HG03439 (cell line): ENCODE measurements around the gene TESK2.
"Not testable (repeated sequence)": the region's sequence is repeated elsewhere in the genome, so short reads cannot be mapped to it uniquely, and the experiment has no call there.

Experiments
- ATAC-seq: cut with Tn5 transposase; IDR thresholded peaks from one replicate; pipeline ENCODE4 v1.9.1; 2021; ENCODE audit warnings: mild to moderate bottlenecking, moderate library complexity; ENCODE audit not compliant: unreplicated experiment

The TESK2 gene

GRCh38 chr1:45379524-45379923, 111.4 kb downstream of the TESK2 start:
- ATAC-seq = no peak

DNA sequence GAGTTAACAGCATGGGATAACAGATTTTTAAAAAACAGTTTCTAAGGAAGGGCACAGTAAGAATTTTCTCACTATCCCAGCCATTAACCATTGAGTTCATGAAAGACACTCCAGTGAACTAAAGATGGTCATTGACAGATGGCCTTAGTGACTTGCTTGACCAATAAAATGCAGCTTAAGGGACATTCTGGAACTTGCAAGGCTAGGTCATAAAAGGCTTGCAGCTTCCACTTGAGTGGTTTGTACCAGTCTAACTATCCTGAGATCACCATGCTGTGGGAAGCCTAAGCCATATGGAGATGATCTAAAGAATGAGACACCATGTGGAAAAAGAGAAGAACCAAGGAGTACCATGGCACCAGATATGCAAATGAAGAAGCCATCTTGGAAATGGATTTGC, 112.8 kb downstream of the TESK2 start:
- ATAC-seq = no peak

GRCh38 chr1:45375104-45376090, 115.6 kb downstream of the TESK2 start:
- ATAC-seq = no peak

GRCh38 chr1:45373573-45373972, 117.4 kb downstream of the TESK2 start:
- no peak for ATAC-seq

DNA sequence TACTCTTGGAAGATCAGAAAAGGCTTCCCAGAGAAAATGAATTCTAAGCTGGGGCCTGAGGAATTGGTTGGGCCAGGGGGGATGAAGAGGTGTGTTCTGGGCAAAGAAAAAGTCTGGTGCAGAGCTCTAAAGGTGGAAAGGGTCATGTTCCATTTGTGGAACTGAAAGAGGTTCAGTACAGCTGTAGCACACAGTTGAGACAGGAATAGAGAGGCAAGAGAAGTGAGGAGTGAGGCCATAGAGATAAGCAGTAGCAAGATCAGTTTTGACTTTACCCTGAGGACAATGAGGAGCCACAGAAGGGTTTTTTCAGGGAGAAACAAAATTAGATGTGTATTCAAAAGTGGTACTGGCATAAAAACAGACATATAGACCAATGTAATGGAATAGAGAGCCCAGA, 120.4 kb downstream of the TESK2 start:
- peak; percentile 58 for ATAC-seq

- ATAC-seq = no peak
These were observed 125.9 kb downstream of the TESK2 start for GRCh38 chr1:45365051-45365450.

GRCh38 chr1:45364294-45364693, 126.7 kb downstream of the TESK2 start:
- no peak for ATAC-seq

DNA sequence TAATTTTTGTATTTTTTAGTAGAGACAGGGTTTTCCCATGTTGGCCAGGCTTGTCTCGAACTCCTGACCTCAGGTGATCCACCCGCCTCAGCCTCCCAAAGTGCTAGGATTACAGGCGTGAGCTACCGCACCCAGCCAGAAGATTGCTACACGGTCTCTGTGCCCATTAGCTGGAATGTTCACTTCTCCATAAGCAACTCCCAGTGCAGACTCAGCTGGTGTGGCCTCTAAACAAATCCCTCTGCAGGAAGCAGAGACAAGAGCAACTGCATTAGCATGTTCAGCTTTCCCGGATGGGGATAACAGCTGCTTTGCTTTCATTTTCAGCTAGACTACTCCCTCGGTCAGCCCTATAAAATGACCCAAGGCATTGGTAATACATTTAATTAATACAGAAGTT, 130.0 kb downstream of the TESK2 start:
- not testable (repeated sequence) for ATAC-seq

DNA sequence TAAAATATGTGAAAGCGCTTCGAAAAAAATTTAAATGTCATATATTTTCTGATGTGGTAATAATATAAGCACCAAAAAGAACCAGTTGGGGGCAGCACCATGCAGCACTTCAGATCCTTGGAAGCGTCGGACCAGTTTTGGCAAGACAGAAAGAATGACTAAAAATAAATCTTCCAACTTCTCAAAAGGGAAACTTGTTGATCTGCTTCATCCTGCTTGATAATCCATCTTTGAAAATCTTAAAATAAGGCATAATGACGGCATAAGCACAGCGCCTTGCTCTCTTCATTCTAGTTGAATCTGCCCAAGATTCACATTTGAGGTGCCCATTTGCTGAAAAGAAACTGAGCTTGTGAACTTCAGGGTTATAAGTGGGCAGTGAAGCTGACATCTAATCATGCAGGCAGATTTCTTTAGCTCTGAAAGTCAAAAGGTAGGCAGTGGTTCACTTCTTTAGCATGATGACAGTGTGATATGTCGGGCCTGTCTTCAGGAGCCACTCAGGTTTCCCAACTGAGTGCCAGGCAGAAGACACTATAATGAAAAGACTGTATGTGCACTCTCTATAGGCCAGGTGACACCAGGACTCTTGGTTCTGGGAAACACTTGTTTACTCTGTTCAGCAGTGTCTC, 131.0 kb downstream of the TESK2 start:
- ATAC-seq = no peak

- ATAC-seq = no peak
These were observed 134.8 kb downstream of the TESK2 start for GRCh38 chr1:45356186-45356585.

DNA sequence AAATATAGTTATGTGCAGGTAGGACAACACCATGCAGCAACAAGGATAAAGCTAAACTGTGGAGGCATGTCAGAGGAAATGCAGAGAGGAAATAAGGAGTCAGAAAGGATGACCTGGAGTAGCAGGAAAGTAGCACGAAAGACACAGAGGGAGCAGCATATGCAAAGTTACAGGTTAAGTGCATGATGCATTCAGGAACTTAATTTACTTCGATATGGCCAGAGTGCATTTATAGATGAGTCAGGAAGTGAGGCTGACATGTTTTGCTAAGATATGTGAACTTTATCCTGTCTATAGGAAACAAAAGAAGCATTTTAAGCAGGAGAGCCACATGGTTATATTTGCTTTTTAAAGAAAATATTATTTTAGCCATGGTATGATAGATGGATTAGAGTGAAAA, 135.3 kb downstream of the TESK2 start:
- no peak for ATAC-seq

DNA sequence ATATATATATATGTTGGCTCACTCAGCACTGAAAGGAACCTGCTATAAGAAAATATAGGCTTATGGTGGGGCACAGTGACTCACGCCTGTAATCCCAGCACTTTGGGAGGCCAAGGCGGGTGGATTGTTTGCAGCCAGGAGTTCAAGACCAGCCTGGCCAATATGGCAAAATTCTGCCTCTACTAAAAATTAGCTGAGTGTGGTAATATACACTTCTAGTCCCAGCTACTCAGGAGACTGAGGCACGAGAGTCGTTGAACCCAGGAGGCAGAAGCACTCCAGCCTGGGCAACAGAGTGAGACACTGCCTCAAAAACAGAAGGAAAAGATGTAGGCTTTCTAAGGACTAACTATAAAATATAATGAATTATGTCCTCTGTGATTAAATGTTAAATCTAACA, 136.1 kb downstream of the TESK2 start:
- ATAC-seq = no peak

GRCh38 chr1:45353685-45354084, 137.3 kb downstream of the TESK2 start:
- ATAC-seq = no peak

DNA sequence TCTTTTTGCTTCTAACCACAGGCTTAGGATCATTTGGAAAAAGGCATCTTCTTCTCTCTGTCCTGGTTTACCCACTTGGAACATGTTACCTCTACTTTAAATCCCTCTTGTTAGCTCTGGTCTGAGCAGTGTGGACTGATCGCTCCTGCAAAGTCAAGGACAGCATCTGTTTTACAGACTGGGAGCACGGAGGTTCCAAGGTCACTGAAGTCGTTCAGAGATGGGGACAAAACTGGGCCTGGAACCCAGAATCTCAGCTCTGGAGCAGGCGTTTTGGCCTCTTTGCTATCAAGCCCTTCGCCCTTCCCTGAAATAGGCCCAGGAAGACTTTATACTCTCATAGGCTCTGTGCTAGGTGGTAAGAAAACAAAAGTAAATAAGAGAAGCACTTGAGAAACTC, 139.5 kb downstream of the TESK2 start:
- no peak for ATAC-seq

- no peak for ATAC-seq
These were observed 141.8 kb downstream of the TESK2 start for GRCh38 chr1:45348966-45349677.

- no peak for ATAC-seq
These were observed 142.4 kb downstream of the TESK2 start for GRCh38 chr1:45348609-45348965.

DNA sequence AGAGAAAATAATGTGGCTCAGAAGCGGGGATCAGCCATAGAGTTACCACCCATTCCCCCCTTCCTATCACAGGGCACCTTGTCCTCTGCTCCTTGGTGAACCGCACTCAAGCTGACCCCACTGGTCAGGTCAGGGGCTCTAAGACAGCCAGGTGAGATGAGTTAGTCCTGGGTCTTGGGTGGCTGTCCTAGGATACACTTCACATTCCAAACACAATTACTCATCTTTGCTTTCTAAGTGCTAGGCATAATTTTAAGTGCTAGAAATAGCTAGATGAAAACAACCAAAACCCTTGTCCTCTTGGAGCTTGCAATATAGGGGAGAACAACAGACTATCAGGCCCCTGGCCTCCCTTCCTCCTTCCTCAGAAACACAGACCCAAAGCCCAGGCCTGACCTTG, 142.9 kb downstream of the TESK2 start:
- no peak for ATAC-seq

GRCh38 chr1:45346473-45346872, 144.5 kb downstream of the TESK2 start:
- no peak for ATAC-seq

GRCh38 chr1:45345014-45345413, 145.9 kb downstream of the TESK2 start:
- no peak for ATAC-seq

DNA sequence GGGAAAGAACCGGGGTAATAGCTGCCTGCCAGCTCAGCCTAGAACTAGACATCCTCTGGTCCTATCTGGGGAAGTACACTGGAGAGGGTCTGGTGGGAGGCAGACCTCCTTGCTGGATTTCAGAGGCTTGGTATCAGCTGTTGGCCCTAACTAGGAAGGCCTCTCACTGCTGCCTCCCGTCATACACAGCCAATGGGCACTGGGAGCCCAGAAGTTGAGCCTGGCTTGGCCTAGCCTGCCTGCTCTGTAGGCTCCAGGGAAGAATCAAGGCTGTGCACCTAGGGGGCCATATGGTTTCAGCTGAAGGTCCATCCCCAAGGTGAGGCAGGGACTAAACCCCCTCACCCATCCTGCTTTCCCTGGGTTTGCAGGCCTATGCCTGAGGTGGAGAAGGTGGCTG, 146.5 kb downstream of the TESK2 start:
- no peak for ATAC-seq

DNA sequence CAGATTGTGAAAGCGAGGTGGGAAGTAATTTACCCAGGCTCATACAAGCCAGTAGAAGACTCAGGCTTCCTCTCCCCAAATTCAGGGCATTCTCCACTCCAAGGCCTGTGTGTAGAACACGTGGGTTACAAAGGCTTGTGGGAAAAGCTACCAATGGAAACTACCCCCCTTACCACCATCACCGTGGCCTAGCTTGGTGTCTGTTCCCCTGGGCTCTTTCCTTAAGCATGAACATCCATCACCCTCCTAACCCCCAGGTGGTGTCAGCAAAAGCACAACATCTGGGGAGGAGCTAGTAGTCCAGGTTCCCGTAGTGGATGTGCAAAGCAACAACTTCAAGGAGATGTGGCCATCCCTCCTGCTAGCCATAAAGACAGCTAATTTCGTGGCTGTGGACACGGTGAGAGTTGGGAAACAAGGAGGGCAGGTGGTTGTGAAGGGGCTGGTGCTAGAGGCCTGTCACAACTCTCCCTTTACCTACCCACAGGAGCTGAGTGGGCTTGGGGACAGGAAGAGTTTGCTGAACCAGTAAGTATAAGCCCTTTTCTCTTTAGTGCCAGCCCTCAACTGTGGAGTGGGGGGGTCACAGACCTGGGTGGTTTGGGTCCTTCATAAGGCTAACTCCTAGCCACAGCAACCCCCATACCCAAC, 150.0 kb downstream of the TESK2 start:
- no peak for ATAC-seq
